ENCODE results near the gene CUL7. TPM values are rescaled to one million over a fixed set of nuclear protein-coding genes. Genes with fewer than 3 reads are reported as not detected.

The CUL7 gene
- total RNA-seq, 1 experiment from 2014 or later: 18.6 TPM

GRCh38 chr6:43058531-43058930, 4.9 kb upstream of the CUL7 start:
- ATAC-seq (no peak), DNase-seq (peak; percentile 33)
- ChIA-PET CTCF (no interaction called here), POLR2A (ENCODE audit: unreplicated experiment) (no interaction called here)
- no peaks in the 10 kb centered on the region for H3K27me3 ChIP-seq (ENCODE audit: low read length)
- peak overlapping the region; percentile 93 for H3K4me2 ChIP-seq (ENCODE audit: low read length)
- peaks cover 6% of the 10 kb centered on the region; the same call in 1 of the 2 replicates for H4K20me1 ChIP-seq (ENCODE audit: low read length)
- no peak overlapping the region for H2AFZ ChIP-seq (ENCODE audit: low read length)
- peaks cover 28% of the 10 kb centered on the region for H3K4me1 ChIP-seq (ENCODE audit: insufficient read depth, low read length)
- peak overlapping the region; percentile 91 for H3K4me3 ChIP-seq (ENCODE audit: low read length)
- H3K79me2 ChIP-seq (ENCODE audit: low read length): peaks cover 29% of the 10 kb centered on the region
- intact Hi-C loops (cut with micrococcal nuclease): no loop called here
- H3K9ac ChIP-seq (ENCODE audit: low read length): peak overlapping the region; percentile 93
- TF ChIP-seq EZH2 (IDR thresholded peaks at IDR 0.05; ENCODE audit: low read length, unreplicated experiment) (no peak), CTCF (conservative IDR thresholded peaks at IDR 0.05; ENCODE audit: low read depth, low read length) (no peak), EZH2phosphoT487 (IDR thresholded peaks at IDR 0.05; ENCODE audit: borderline replicate concordance, low read length) (no peak)
- H3K36me3 ChIP-seq (ENCODE audit: low read depth, low read length): peaks cover 16% of the 10 kb centered on the region; the same call in 1 of the 2 replicates
- no TSS peak for BruUV-seq (replicated peaks)
- no peaks in the 10 kb centered on the region for H3F3A ChIP-seq (ENCODE audit: low read length, unreplicated experiment)
- H3K9me3 ChIP-seq (ENCODE audit: low read length): no peaks in the 10 kb centered on the region
- H3K9me2 ChIP-seq (replicated peaks; ENCODE audit: low read length): no peaks in the 10 kb centered on the region
- H3K27ac ChIP-seq (ENCODE audit: low read length): peak overlapping the region; percentile 14; the same call in 1 of the 2 replicates

- POLR2A ChIA-PET (ENCODE audit: unreplicated experiment): no interaction called here
Observed at GRCh38 chr6:43055966-43056365, 2.3 kb upstream of the CUL7 start.

More at GRCh38 chr6:43055966-43056365, 2.3 kb upstream of the CUL7 start:
- Histone ChIP-seq H4K20me1 (ENCODE audit: low read length) (peaks cover 6% of the 10 kb centered on the region; the same call in 1 of the 2 replicates), H3K9me3 (ENCODE audit: low read length) (no peaks in the 10 kb centered on the region), H3K36me3 (ENCODE audit: low read depth, low read length) (peaks cover 16% of the 10 kb centered on the region; the same call in 1 of the 2 replicates), H3K9me2 (replicated peaks; ENCODE audit: low read length) (no peaks in the 10 kb centered on the region), H2AFZ (ENCODE audit: low read length) (no peak overlapping the region), H3K4me1 (ENCODE audit: insufficient read depth, low read length) (peaks cover 34% of the 10 kb centered on the region), H3K27me3 (ENCODE audit: low read length) (no peaks in the 10 kb centered on the region), H3K79me2 (ENCODE audit: low read length) (peaks cover 44% of the 10 kb centered on the region), H3F3A (ENCODE audit: low read length, unreplicated experiment) (no peaks in the 10 kb centered on the region), H3K4me2 (ENCODE audit: low read length) (no peak overlapping the region), H3K9ac (ENCODE audit: low read length) (no peak overlapping the region), H3K27ac (ENCODE audit: low read length) (no peak overlapping the region), H3K4me3 (ENCODE audit: low read length) (no peak overlapping the region)
- intact Hi-C loops (cut with micrococcal nuclease): no loop called here
- DNase-seq (no peak), ATAC-seq (no peak)
- CTCF ChIA-PET: no interaction called here
- no peak for TF ChIP-seq EZH2 (IDR thresholded peaks at IDR 0.05; ENCODE audit: low read length, unreplicated experiment)
- no peak for TF ChIP-seq CTCF (conservative IDR thresholded peaks at IDR 0.05; ENCODE audit: low read depth, low read length)
- no peak for TF ChIP-seq EZH2phosphoT487 (IDR thresholded peaks at IDR 0.05; ENCODE audit: borderline replicate concordance, low read length)
- BruUV-seq (replicated peaks): no TSS peak
